Upper lobe of right lung (tissue), 1 donor: ENCODE data around the gene IL1RAP. TPM values are rescaled to one million over a fixed set of nuclear protein-coding genes. Genes with fewer than 3 reads are reported as not detected.

Source experiments
- ATAC-seq: fragments of 200-7000 bp; cut with Tn5 transposase; one replicate; pipeline ENCODE4 v1.9.1; 2020; ENCODE audit warnings: mild to moderate bottlenecking, moderate library complexity
- DNase-seq: peaks from one replicate; pipeline ENCODE4 v3.0.0-alpha.2; 2020
- H3K27ac ChIP-seq: fragments of 200-600 bp; one replicate; pipeline ENCODE4 v1.8.0; 2022
- H3K27me3 ChIP-seq: fragments of 200-600 bp; one replicate; pipeline ENCODE4 v1.8.0; 2022; ENCODE audit warnings: mild to moderate bottlenecking
- H3K36me3 ChIP-seq: fragments of 200-600 bp; one replicate; pipeline ENCODE4 v1.8.0; 2022
- H3K4me1 ChIP-seq: fragments of 200-600 bp; one replicate; pipeline ENCODE4 v1.8.0; 2022
- H3K4me3 ChIP-seq: fragments of 200-600 bp; one replicate; pipeline ENCODE4 v1.8.0; 2022; ENCODE audit warnings: mild to moderate bottlenecking
- H3K9me3 ChIP-seq: fragments of 200-600 bp; one replicate; pipeline ENCODE4 v1.8.0; 2022
- intact Hi-C: fragments of 100-400 bp; cut with DNase I; formaldehyde crosslinking; loops from one replicate; pipeline ENCODE4 v1.11.0; 2022
- total RNA-seq: library from RNA; stranded (reverse); fragmentation: NEBNext Ultra II Directional; extraction: Animal tissue kit (Norgen Biotek cat#: 25700); gene quantifications from one replicate; pipeline ENCODE4 v1.2.1, GENCODE V29; 2021
- TF ChIP-seq, protein P1 (sequence below): fragments of 200-600 bp; IDR thresholded peaks from one replicate; pipeline ENCODE4 v1.8.0; 2022; ENCODE audit warnings: antibody characterized with exemption
- donor health status: DM: no; HTN: yes; CAD: no; lungs with severe emphysema.

IL1RAP gene
- total RNA-seq, 1 donor from 2014 or later, result 34.6 TPM

DNA sequence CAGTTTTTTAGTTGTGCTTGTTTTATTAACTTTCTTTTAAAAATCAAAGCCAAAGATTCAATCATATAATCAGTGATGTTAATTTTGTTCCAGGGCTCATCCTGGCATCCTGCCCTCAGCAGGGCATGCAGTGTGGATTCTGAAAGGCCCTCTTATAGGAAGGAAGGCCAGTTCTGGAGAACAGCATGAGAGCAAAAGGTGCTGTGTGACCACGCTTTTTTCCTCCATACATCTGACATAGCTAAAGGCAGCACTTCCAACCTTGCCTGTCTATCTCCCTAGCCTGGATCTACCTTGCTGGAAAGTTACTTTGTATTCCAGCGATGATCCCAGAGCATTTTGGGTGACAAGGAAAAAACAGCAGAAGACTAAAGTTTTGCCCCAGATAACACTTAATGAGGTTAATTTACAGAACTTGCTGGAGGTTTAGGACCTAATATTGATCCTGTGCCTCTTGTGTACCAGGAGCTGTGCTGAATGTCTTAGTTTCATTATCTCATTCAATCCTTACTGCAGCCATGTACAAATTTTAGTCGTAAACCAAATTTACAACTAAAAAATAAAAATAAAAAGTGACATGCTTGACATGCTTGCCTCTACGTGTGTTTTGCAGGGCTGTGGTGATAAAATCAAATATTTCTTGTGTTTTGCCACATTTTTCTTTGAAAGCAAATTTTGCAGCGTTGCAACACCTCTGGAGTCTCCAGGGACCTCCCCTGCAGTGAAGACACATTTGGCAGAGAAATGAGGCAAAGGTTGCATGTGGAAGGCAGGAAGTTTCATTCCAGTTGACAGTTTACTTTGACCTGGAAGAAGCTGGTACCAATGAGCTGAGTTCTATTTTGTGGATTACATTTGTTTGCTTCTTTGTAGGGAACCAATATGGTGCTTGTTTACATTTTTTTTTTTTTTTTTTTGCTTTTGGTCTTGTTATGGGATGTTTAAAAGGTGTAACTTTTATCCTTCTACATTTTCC, 13.2 kb downstream of the IL1RAP start:
- H3K4me3 ChIP-seq, result no peak overlapping the region
- H3K36me3 ChIP-seq, result no peaks in the 10 kb centered on the region
- intact Hi-C loops, result no loop called here
- DNase-seq, result no peak
- H3K27me3 ChIP-seq, result no peaks in the 10 kb centered on the region
- no peaks in the 10 kb centered on the region for H3K4me1 ChIP-seq
- H3K27ac ChIP-seq, result no peak overlapping the region
- no peaks in the 10 kb centered on the region for H3K9me3 ChIP-seq
- ATAC-seq, result peak; percentile 40
- TF ChIP-seq, protein P1, sequence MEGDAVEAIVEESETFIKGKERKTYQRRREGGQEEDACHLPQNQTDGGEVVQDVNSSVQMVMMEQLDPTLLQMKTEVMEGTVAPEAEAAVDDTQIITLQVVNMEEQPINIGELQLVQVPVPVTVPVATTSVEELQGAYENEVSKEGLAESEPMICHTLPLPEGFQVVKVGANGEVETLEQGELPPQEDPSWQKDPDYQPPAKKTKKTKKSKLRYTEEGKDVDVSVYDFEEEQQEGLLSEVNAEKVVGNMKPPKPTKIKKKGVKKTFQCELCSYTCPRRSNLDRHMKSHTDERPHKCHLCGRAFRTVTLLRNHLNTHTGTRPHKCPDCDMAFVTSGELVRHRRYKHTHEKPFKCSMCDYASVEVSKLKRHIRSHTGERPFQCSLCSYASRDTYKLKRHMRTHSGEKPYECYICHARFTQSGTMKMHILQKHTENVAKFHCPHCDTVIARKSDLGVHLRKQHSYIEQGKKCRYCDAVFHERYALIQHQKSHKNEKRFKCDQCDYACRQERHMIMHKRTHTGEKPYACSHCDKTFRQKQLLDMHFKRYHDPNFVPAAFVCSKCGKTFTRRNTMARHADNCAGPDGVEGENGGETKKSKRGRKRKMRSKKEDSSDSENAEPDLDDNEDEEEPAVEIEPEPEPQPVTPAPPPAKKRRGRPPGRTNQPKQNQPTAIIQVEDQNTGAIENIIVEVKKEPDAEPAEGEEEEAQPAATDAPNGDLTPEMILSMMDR, result no peak

DNA sequence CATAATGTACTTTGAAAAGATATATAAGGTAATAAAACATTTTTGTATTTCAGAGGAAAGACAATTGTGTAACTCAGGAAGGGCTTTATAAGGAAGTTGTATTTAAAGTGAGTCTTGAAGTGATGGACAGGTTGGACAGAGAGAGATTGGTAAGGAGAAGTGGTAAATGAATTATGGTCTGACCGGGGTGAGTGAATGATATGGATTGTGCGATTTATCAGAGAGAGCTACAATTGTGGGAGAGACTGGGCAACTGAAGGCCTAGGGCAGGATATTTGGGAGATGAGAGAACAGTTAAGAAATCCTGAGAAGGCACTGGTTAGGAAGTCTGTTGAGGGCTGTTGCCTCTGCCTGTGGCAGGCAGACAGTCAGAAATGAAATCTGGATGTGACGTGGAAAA, 14.8 kb downstream of the IL1RAP start:
- no peaks in the 10 kb centered on the region for H3K27me3 ChIP-seq
- H3K9me3 ChIP-seq, result no peaks in the 10 kb centered on the region
- H3K4me3 ChIP-seq, result no peak overlapping the region
- no peak for DNase-seq
- H3K36me3 ChIP-seq, result no peaks in the 10 kb centered on the region
- TF ChIP-seq, protein P1, result no peak
- no peak for ATAC-seq
- intact Hi-C loops, result no loop called here
- no peak overlapping the region for H3K27ac ChIP-seq
- peaks cover 10% of the 10 kb centered on the region for H3K4me1 ChIP-seq

DNA sequence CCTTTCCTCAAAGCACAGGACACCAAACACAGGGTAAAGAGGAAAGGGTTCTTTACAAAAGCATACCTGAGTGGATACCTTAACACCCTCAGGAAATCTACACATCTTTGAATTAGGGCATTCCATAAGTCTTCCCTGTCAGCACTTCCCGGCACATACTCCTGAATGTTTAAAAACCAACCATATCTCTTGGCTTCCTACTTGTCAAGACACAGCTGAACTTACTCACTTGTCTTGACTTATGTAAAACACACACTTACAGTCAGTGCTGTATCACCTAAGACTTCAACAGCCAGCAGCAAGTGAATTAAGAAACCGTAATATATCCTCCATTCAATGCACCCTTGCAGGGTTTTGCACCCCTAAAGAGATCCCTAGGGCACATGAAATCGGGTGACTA, 17.5 kb downstream of the IL1RAP start:
- Histone ChIP-seq H3K9me3 (no peaks in the 10 kb centered on the region), H3K4me1 (peaks cover 16% of the 10 kb centered on the region), H3K4me3 (no peak overlapping the region), H3K27ac (no peak overlapping the region), H3K27me3 (no peaks in the 10 kb centered on the region), H3K36me3 (no peaks in the 10 kb centered on the region)
- ATAC-seq (no peak), DNase-seq (no peak)
- intact Hi-C loops, result no loop called here
- TF ChIP-seq, protein P1, result no peak

DNA sequence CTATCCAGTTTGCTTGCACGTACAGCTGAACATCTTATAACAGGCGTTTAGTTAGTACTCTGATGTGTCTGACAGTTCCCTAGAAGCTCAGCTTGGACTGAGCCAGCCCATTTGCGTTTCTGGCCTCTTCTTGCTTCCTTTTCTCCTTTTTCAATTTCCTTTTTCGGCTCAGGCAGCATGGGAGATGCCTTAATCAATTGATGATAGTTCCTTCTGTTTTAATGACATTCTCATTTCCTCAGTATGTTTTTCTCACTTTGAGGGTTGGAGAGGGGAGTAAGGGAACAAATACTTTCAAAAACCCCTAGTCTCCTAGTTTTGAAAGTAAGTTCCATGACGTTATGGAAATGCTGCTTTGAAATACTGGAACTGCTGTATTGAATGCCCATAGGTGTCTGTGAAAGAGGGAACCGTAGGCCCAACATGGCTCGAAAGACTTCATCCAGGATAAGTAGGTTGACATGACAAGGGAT, 18.9 kb downstream of the IL1RAP start:
- DNase-seq (no peak), ATAC-seq (no peak)
- peak overlapping the region; percentile 61 for H3K27ac ChIP-seq
- intact Hi-C loops, result no loop called here
- no peaks in the 10 kb centered on the region for H3K9me3 ChIP-seq
- no peaks in the 10 kb centered on the region for H3K27me3 ChIP-seq
- TF ChIP-seq, protein P1, result no peak
- H3K36me3 ChIP-seq, result no peaks in the 10 kb centered on the region
- H3K4me3 ChIP-seq, result no peak overlapping the region
- peaks cover 16% of the 10 kb centered on the region for H3K4me1 ChIP-seq

DNA sequence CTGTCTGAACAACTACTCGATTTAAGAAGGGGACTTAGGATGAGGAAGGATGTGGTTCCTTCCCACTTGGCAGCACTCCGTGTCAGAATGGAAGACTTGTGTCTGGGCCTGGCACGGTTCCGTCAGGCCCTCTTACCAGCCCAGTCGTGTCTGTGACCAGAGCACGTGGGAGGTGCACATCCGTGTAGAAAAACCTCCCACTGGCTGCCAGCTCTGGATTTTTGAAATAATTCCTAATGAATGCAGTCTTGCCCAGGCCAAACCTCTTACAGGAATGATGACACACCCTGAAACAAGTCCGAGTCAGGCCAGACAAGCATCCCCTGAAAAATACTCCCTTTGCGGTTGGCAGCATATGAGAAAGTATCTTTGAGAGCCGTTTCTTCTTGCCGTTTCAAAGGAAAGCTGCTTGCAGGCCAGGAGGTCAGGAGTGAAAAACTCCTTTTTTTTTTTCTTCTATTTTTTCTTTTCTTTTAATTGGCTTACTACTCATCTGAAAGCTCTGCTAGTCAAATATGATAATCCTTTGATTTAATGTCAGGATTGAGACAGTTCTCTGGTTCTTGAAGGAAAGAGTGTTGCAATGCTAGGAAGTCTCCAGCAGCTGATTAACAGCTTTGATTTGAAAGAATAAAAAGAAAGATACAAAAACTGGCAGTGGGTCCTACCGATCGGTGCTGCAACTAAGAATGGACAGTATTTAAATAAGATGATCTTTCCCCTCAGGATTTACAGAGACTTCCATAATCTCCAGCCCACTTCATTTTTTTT, 19.8 kb downstream of the IL1RAP start:
- intact Hi-C loops, result no loop called here
- Histone ChIP-seq H3K4me3 (no peak overlapping the region), H3K4me1 (peaks cover 16% of the 10 kb centered on the region), H3K9me3 (no peaks in the 10 kb centered on the region), H3K27me3 (no peaks in the 10 kb centered on the region), H3K27ac (peak overlapping the region; percentile 61), H3K36me3 (no peaks in the 10 kb centered on the region)
- peak; percentile 94 for ATAC-seq
- DNase-seq, result peak; percentile 82
- TF ChIP-seq, protein P1, result no peak
